Esophagus (tissue), 2 donors: Measurements from ENCODE around the gene SPRR5. TPM values are rescaled to one million over a fixed set of nuclear protein-coding genes. Genes with fewer than 3 reads are reported as not detected.

Experiments
- H3K27ac ChIP-seq, 2 donors: one replicate each; pipeline ENCODE4 v1.5.1; 2013; ENCODE audit warnings: low read depth in 2 of 2, mild to moderate bottlenecking in 2 of 2, inconsistent platforms in 1 of 2, low read length in 1 of 2, moderate library complexity in 1 of 2
- H3K27me3 ChIP-seq, 2 donors: one replicate each; pipeline ENCODE4 v1.6.1; 2013; ENCODE audit warnings: low read length in 2 of 2, control low read depth in 1 of 2, mild to moderate bottlenecking in 1 of 2; ENCODE audit not compliant: insufficient read depth in 2 of 2, control insufficient read depth in 1 of 2
- H3K36me3 ChIP-seq, 2 donors: one replicate each; pipeline ENCODE4 v1.6.1; 2013; ENCODE audit warnings: low read length in 1 of 2; ENCODE audit not compliant: control insufficient read depth in 2 of 2, insufficient read depth in 2 of 2
- H3K4me1 ChIP-seq, 2 donors: one replicate each; pipeline ENCODE4 v1.6.1; 2013; ENCODE audit warnings: low read length in 1 of 2; ENCODE audit not compliant: control insufficient read depth in 2 of 2, insufficient read depth in 2 of 2
- H3K4me3 ChIP-seq, 2 donors: one replicate each; pipeline ENCODE4 v1.5.1; 2013; ENCODE audit warnings: low read length in 2 of 2, mild to moderate bottlenecking in 2 of 2, low read depth in 1 of 2, moderate library complexity in 1 of 2
- H3K9me3 ChIP-seq, 2 donors: one replicate each; pipeline ENCODE4 v1.6.1; 2013; ENCODE audit warnings: mild to moderate bottlenecking in 2 of 2, low read depth in 1 of 2, low read length in 1 of 2, moderate library complexity in 1 of 2; ENCODE audit not compliant: control insufficient read depth in 2 of 2, insufficient read depth in 1 of 2
- whole genome bisulfite sequencing, 2 donors: extraction: QIAGEN DNeasy Blood & Tissue Kit; methylation state at CpG; one replicate each; pipeline ENCODE4 v1.1.7; 2013; 5-methylcytosine and 5-hydroxymethylcytosine counted together
- polyA plus RNA-seq, 2 donors: library from polyadenylated mRNA; stranded (reverse); fragments of 200-250 nt; gene quantifications; one replicate each; pipeline ENCODE4 v1.2.3, GENCODE V29; 2013
- donor health status: healthy with polysubstance abuse.
- donor health status: Bipolar disorder and iron deficiency.

SPRR5 gene, protein sequence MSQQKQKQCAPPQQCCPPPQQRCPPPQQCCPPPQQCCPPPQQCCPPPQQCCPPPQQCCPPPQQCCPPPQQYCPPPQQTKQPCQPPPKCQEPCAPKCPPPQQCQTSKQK
- polyA plus RNA-seq: 1 to 10 TPM; 1.1 to 4.2 TPM

GRCh38 chr1:152946651-152947256 lies at the start of gene SPRR5:
TSS of gene SPRR5 (plus strand) at chr1:152947206. CDS start at chr1:152948555, 1,349 bp downstream.
- H3K4me1 ChIP-seq: no peaks in the 10 kb centered on the region
- H3K27ac ChIP-seq: no peak within 1 kb of the TSS
- H3K27me3 ChIP-seq: no peaks in the 10 kb centered on the region
- 76 to 80% methylated on average over 4 of the region's 4 CpGs for WGBS, 2 donors
- no peaks in the 10 kb centered on the region for H3K9me3 ChIP-seq
- H3K4me3 ChIP-seq: no peak within 1 kb of the TSS
- no peaks in the 10 kb centered on the region for H3K36me3 ChIP-seq

DNA sequence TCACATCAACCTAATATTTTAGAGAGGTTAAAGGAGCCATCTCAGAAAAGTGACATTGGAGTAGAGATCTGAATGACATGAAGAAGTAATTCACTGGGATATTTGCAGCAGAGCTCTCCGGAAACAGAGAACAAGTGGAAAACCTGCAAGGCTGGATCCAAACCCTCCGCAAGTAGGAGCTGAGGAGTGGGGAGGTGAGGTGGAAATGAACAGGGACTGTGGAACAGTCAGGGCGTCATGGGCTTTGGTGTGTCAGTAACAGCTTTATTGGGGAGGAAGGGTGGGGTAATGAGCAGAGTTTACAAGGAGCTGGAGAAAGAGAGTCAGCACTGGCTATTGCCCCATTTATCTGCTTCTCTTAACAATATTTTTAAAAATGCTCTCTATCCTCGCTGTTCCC lies 48.0 kb upstream of the SPRR5 start:
- no peaks in the 10 kb centered on the region for H3K27me3 ChIP-seq
- H3K4me3 ChIP-seq: no peak overlapping the region
- 81 to 87% methylated on average over 4 of the region's 4 CpGs for WGBS, 2 donors
- no peaks in the 10 kb centered on the region for H3K9me3 ChIP-seq
- no peak overlapping the region for H3K27ac ChIP-seq
- H3K36me3 ChIP-seq: no peaks in the 10 kb centered on the region
- peaks cover 4 to 10% of the 10 kb centered on the region in 2 donors for H3K4me1 ChIP-seq

- no peaks in the 10 kb centered on the region for H3K9me3 ChIP-seq
- WGBS, 2 donors: 70 to 73% methylated on average over 2 of the region's 2 CpGs
- H3K4me1 ChIP-seq: peaks cover 4 to 10% of the 10 kb centered on the region in 2 donors
- no peaks in the 10 kb centered on the region for H3K27me3 ChIP-seq
- H3K4me3 ChIP-seq: no peak overlapping the region
- no peaks in the 10 kb centered on the region for H3K36me3 ChIP-seq
- no peak overlapping the region for H3K27ac ChIP-seq
Observed at GRCh38 chr1:152899883-152900282, 47.1 kb upstream of the SPRR5 start.

DNA sequence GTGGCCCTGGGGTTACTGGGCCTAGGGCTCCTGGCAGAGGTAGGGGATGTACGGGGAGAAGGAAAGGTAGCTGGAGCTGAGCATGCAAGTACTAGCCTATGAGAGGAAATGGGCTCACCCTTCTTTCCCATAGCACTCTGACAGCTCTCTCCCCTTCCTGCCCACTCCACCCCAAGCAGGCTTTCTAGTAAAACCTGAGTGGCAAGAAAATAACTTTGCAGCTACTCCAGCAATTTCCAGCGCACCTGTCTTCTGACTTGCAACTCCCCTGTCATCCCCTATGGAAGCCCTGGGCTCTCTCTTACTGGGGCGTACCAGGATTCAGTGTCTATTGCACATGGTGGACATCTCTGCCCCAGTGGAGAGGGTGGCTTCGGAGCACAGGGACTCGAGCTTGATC lies 45.4 kb upstream of the SPRR5 start:
- H3K9me3 ChIP-seq: no peaks in the 10 kb centered on the region
- H3K27ac ChIP-seq: peak overlapping the region; percentile 65 to 88
- no peaks in the 10 kb centered on the region for H3K27me3 ChIP-seq
- H3K36me3 ChIP-seq: no peaks in the 10 kb centered on the region
- H3K4me3 ChIP-seq: no peak overlapping the region
- peaks cover 4 to 10% of the 10 kb centered on the region in 2 donors for H3K4me1 ChIP-seq
- 68 to 77% methylated on average over 5 of the region's 5 CpGs for WGBS, 2 donors

DNA sequence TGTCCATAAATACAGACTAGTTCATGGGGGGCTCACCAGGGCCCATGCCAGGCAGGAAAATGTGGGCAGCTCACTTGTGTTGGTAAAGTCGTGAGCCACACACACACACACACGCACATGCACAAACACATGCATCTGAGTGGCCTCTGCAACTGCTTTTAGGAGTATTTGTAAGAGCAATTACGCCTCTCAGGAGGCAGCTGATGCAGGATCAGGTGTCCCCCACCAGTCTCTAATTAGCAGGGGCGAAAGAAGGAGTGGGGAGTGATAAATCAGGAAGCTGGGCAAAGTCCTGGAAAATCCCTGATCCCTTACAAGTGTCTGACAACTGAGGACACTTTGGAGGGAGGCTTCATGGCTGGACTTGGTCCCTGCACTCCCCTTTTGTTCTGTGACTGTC lies 44.4 kb upstream of the SPRR5 start:
- Histone ChIP-seq H3K36me3 (no peaks in the 10 kb centered on the region), H3K27ac (peak overlapping the region in 1 of 2 donors; percentile 88), H3K4me1 (peaks cover 4 to 10% of the 10 kb centered on the region in 2 donors), H3K27me3 (no peaks in the 10 kb centered on the region), H3K4me3 (no peak overlapping the region), H3K9me3 (no peaks in the 10 kb centered on the region)
- 62 to 79% methylated on average over 4 of the region's 4 CpGs for WGBS, 2 donors

- peaks cover 7 to 12% of the 10 kb centered on the region in 2 donors for H3K4me1 ChIP-seq
- WGBS, 2 donors: 74 to 81% methylated on average over 7 of the region's 7 CpGs
- H3K27me3 ChIP-seq: no peaks in the 10 kb centered on the region
- peak overlapping the region; percentile 80 to 88 for H3K27ac ChIP-seq
- no peak overlapping the region for H3K4me3 ChIP-seq
- no peaks in the 10 kb centered on the region for H3K36me3 ChIP-seq
- peaks cover 0 to 2% of the 10 kb centered on the region in 2 donors for H3K9me3 ChIP-seq
Observed at GRCh38 chr1:152904688-152905440, 42.1 kb upstream of the SPRR5 start.

DNA sequence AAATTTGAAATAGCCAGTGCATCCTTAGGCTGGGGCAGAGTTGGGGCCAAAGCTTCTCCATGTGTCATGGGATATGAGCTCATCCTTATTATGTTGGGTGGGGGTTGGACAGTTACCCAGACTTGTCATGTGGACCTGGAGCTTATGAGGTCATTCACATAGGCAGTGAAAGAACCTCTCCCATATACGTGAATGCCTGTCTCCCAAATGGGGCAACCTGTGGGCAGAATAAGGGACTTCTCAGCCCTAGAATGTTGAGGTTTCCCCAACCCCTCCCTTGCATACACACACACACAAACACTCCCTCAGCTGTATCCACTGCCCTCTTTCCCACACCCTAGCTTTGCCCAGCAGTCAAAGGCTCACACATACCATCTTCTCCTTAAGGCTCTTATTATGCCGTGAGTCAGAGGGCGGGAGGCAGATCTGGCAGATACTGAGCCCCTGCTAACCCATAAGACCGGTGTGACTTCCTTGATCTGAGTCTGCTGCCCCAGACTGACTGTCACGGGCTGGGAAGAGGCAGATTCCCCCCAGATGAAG lies 40.9 kb upstream of the SPRR5 start:
- Histone ChIP-seq H3K4me3 (no peak overlapping the region), H3K36me3 (no peaks in the 10 kb centered on the region), H3K27ac (peak overlapping the region; percentile 80 to 88), H3K27me3 (no peaks in the 10 kb centered on the region), H3K9me3 (peaks cover 2 to 5% of the 10 kb centered on the region in 2 donors), H3K4me1 (peaks cover 7 to 16% of the 10 kb centered on the region in 2 donors)
- 29 to 39% methylated on average over 5 of the region's 5 CpGs for WGBS, 2 donors

DNA sequence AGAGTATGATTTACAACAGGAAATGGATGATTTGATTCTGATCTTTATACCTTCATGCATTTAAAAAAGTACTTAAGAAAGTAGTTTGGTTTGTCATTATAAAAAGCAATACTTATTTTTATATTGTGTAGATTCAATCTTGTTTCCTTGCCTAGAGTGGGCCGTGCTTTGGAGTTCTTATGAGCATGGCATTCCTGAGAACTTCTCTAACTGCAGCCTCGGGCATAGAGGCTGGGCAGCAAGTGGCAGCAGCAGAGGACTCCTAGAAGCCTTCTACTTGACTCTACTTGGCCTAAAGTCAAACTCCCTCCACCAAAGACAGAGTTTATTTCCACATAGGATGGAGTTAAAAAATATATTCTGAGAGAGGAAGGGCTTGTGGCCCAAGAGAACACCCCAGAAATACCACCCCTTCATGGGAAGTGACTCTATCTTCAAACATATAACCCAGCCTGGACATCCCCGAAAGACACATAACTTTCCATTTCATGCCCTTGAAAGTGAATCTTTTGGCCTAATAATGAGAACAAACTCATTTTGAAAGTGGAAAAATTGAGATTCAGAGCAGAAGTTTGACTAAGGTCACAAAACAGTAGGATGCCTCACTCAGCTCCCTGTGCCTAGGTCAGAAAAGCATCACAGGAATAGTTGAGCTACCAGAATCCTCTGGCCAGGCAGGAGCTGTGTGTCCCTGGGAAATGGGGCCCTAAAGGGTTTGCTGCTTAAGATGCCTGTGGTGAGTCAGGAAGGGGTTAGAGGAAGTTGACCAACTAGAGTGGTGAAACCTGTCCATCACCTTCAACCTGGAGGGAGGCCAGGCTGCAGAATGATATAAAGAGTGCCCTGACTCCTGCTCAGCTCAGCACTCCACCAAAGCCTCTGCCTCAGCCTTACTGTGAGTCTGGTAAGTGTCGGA lies 39.1 kb upstream of the SPRR5 start, which contains the start of gene IVL:
Gene IVL, plus strand, starts transcription at position 861 of the 916 bp plus-strand sequence. CDS start 1,252 bp downstream, outside the sequence.
- Histone ChIP-seq H3K4me1 (peaks cover 5 to 8% of the 10 kb centered on the region in 2 donors), H3K27me3 (no peaks in the 10 kb centered on the region), H3K36me3 (no peaks in the 10 kb centered on the region), H3K4me3 (peak within 1 kb of the TSS; percentile 29 to 48), H3K27ac (peak within 1 kb of the TSS; percentile 38 to 76), H3K9me3 (peaks cover 2 to 5% of the 10 kb centered on the region in 2 donors)
- WGBS, 2 donors: 75 to 78% methylated on average over 4 of the region's 4 CpGs

GRCh38 chr1:152909206-152909605 lies 37.8 kb upstream of the SPRR5 start:
- H3K36me3 ChIP-seq: no peaks in the 10 kb centered on the region
- H3K27me3 ChIP-seq: no peaks in the 10 kb centered on the region
- peaks cover 3 to 6% of the 10 kb centered on the region in 2 donors for H3K4me1 ChIP-seq
- peak overlapping the region; percentile 29 to 48 for H3K4me3 ChIP-seq
- WGBS, 2 donors: 89 to 91% methylated on average over 3 of the region's 3 CpGs
- peak overlapping the region; percentile 8 to 75 for H3K27ac ChIP-seq
- peaks cover 2 to 5% of the 10 kb centered on the region in 2 donors for H3K9me3 ChIP-seq
